Stimulated activated CD8-positive, alpha-beta memory T cell treated with anti-CD3 and anti-CD28 coated beads, Interleukin-15, amount 100 ng/mL, for 4 hours (primary cell): ENCODE results near the gene E2F4.

Source experiments
- DNase-seq, 2 donors: peaks; one replicate each; pipeline ENCODE4 v3.0.0-alpha.2; 2020; ENCODE audit warnings: low read depth in 2 of 2

Gene E2F4

DNA sequence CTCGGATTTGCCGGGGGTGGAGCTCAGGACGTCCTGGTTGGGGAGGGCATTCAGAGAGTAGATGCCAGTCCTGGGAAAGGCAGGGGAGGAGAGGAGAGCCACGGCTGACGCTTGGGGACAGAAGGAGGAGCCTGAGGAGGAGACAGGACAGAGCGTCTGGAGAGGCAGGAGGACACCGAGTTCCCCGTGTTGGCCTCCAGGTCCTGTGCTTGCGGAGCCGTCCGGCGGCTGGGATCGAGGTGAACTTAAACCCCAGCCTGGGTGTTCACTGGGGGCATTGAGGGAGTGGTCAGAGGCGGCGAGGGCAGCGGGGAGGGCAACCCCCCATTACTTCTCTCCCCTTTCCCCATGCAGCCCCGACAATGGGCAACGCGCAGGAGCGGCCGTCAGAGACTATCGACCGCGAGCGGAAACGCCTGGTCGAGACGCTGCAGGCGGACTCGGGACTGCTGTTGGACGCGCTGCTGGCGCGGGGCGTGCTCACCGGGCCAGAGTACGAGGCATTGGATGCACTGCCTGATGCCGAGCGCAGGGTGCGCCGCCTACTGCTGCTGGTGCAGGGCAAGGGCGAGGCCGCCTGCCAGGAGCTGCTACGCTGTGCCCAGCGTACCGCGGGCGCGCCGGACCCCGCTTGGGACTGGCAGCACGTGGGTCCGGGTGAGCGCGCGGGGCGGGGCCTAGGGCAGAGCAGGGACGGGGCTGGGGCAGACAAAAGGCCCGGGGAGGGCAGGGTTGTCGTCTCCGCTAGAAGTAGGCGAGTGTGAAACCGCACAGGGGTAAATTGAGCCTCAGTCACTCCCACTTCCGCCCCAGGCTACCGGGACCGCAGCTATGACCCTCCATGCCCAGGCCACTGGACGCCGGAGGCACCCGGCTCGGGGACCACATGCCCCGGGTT, 17.9 kb upstream of the E2F4 start:
- DNase-seq = no peak

DNA sequence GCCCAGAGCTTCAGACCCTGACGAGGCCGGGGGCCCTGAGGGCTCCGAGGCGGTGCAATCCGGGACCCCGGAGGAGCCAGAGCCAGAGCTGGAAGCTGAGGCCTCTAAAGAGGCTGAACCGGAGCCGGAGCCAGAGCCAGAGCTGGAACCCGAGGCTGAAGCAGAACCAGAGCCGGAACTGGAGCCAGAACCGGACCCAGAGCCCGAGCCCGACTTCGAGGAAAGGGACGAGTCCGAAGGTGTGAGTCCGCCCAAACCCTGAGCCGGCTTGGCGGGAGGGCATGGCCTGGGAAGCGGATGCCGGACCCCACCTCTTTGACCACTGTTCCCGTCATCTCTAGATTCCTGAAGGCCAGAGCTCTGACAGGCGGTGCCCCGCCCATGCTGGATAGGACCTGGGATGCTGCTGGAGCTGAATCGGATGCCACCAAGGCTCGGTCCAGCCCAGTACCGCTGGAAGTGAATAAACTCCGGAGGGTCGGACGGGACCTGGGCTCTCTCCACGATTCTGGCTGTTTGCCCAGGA, 17.2 kb upstream of the E2F4 start:
- no peak for DNase-seq

DNA sequence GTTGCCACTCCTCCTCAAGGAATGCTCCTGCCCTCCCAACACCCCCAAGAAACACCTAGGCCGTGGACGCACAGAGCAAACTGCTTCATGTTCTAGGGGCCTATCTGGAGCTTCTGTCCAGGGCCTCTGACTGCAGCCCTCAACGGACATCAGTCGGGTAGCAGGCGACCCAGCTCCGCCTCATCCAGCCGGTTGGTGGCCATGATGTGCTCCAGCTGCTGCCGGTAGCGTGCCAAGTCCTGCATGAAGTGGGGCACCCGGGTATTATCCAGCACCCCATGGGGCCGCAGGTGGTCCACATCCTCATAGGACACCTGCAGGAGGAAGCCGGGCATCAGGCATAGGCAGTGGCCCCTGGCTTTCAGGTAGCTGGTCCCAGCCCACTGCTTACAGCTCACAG, 15.3 kb upstream of the E2F4 start:
- DNase-seq = no peak

DNA sequence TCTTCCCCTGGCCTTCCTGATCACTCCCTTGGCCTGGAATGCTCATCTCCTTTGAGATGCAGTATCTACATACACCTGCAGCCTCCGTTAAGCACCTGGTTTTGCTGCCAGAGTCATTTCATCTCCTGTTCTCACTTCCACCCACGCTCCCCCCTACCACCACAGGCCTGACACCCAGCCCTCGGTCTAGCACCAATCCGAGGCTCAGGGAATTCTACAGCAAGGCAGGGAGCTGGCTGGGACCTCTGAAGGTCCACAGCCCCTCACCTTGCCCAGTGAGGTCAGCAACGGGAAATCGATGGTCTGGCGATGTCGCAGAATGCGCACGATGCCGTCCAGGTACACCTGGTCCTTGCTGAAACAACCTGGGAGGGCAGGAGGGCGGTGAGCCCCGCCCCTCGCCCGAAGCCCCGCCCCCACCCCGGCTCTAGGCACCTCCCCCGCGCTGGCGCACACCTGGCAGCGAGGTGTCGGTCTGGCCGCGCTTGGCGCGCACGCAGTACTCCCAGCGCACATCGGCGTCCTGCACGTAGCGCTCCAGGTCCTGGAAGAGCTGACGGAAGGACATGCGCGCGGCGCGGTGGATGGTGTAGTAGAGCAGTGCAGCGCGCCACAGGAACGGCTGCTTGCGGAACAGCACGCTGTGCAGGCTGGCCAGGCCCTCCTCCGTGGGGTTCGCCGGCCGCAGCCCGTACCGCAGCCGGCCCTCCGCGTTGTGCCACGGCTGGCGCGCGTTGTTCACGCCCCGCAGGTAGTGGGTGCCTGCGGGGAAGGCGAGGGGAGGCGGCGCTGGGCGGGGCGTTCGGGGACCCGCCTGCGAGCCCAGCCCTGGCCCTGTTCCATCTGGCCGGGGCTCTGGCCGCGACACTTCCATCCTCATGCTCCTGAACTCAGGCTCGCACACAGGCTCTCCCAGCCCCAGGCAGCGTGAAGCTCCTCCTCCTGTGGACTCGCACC, 13.9 kb upstream of the E2F4 start:
- DNase-seq = no peak

DNA sequence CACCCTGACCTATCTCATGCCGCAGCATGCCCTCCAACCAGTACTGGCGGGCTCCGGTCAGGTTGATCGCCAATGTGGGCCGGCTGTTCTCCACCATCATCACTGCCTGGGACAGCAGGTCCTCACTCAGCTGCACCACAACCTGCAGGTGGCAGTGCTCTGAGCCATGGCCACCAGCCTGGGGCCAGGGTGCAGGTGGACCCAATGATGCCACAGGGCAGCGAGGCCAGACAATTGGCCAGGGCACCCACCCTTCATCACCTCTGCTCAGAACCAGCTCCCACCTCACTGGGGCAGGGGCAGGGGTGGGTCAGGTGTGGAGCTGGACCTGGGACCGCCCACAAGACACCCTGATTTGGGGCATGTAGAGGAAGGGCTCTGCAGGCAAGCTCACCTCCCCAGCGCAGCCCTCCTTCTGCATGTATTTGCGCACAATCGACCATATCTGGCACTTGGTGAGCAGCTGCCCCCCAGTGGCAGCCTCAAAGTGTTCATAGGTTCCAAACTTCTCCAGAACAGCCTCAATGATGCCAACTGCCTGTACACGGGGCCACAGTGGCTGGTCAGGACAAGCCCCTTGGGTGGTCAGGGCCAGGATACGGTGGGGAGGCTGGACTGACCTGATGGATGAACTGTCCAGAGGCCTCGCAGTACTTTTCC, 12.4 kb upstream of the E2F4 start:
- no peak for DNase-seq

DNA sequence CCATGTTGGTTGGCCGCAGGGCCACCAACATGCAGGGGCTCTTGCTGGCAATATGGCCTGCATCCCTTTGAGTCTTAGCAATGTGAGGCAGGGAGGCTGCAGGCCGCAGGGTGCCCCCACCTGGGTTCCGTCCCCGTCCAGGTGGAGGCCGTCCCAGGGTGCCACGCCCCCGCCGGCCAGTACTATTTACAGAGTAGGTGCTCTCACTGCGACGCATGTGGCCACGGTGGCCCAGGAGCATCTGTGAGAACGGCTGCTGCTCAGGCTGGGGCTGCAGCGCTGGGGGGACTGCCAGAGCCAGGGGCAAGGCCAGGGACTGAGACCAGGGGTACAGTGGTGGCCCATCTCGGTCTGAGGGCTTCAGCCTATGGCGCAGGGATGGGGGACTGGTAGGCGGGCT, 11.8 kb upstream of the E2F4 start:
- DNase-seq = no peak

DNA sequence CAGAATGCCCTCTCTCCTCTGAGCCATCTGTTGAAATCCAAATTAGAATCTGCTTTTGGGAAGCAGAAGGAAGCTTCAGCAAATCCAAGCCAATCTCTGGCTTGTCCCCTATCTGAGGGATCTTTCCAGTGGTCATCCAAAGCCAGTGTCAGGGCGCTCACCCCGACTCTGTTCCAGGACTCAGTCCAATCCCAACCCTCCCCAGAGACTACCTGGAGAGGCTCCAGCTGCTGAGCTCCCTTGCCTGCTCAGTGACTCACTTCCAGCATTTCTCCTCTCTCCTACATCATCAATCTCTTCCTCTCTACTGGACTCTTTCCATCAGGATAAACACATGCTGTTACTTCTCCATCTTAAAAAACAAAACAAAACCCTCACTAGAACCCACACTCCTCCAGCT, 10.6 kb upstream of the E2F4 start:
- DNase-seq = no peak

DNA sequence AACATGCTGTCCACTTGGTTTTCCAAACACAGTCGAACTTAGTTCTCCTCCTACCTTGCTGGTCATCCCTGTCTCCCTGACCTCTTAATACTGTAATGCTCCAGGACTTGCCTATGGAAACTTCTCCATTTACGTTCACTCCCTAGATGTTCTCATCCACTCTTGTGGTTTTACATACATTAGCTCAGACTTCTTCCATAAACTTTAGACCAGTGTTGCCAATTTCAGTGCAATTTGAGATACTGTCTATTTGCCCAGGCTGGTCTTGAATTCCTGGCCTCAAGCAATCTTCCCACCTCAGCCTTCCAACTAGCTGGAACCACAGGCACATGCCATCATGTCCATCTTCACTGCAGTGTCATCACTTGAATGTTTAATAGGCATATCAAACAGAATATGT, 9.7 kb upstream of the E2F4 start:
- no peak for DNase-seq

DNA sequence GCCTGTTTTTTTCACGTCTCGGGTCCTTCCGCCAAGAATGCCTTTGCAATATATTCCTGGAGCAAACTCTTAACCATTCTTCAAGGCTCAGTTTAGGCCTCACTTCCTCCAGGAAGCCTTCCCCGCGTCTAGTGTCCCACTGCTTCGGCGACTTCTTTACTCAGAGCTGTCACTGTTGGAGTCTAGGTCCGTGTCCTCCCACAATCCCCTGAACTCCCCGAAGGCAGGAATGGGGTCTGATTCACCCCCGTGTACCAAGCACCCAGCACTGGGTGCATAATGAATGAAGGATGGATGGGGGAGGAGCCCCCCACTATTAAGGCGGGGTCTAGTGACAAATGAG, 8.7 kb upstream of the E2F4 start:
- DNase-seq = no peak

DNA sequence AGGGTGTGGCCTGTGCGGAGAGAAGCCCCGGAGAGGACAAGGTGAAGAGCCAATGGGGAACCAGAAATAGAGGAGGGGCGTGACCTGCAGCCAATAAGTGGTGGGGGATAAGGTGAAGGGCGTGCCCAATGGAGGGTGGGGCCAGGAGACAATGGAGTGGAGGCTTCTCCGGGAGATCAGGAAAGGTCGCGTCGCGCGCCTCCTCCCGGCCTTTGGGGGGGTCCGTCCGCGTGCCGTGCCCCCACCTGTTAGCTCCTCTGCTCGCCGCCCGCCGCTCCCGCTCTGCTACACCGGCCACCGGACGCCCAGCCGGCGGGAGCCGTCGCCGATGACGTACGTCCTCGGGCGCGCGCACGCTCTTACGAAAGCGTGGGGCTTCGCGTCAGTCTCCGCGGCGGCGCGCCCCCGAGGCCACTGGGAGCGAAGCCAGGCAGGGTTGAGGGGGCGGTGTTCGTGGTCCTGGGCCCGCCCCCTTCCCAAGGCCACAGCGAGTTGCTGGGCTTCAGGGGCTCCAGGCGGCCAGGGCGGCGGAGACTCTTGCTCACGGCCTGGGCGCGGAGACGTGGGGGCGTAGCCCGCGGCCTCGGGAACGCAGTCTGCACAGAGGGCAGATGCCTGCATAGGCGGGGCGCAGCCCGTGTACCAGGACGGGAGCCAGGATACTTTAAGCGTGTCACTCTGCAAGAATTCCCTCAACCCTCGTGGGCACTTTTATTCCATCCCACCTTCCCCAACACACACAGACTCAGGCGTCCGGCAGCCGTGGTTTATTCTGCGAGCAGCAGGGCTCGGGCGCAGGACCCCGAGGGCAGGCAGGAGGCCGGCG, 8.1 kb upstream of the E2F4 start, which contains the start of gene MATCAP1:
MATCAP1 (minus strand) TSS at position 337 of the 826 bp plus-strand sequence. CDS start 3,353 bp downstream, outside the sequence.
- DNase-seq = peak; percentile 78 to 91

DNA sequence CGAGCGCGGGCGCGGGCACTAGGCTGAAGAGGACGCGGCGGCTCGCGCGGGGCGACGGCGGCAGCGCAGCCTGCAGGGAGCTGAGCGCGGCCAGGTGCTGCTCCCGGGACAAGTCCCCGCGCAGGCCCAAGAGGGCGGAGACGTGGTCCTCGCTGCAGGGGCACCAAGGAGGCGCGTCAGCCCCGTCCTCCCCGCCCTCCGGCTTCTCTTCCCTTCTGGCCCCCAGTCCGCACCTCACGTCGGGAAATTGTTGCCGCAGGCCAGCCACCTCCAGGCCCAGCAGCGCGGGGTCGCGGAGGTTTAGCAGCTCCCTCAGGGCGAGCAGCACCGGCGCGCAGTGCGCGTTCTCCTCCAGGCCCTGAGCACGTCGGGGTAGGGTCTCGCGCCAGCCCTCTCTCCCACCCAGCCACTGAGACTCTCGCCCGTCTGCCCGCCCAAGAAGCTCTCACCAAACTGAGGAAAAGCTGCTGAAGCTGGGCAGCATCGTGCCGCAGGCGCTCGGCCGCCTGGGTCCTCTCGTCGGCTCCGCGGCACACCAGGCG, 7.4 kb upstream of the E2F4 start:
- DNase-seq = no peak

DNA sequence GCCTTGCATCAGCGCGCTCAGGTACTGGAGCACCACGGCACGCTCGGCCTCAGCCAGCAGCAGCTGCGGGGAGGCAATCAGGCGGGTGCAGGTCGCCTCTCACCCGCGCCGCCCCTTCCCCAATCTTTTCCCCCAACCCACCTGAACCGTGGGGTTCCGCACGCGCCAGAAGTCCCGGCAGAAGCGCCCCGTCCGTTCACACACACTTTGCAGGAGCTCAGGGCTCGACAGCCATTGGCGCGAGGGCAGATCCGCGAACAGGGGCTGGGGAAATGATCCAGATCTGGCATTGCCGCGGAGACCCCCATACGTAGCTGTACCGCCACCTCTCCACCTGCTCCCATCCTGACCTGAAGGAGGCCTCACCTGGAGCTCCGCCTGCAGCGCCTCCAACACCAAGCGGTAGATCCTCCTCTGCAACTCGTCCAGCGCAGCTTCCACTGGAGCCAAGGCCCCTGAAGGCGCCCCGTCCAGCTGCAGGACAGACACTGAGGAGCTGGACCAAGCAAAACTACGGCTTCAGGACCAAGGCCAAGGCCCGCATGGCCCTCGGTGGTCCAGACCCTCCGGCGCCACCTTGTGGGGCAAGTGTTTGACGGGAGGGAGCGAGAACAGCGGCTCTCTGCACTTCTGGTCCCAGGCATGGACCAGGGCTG, 6.8 kb upstream of the E2F4 start:
- peak; percentile 53 to 60 for DNase-seq

DNA sequence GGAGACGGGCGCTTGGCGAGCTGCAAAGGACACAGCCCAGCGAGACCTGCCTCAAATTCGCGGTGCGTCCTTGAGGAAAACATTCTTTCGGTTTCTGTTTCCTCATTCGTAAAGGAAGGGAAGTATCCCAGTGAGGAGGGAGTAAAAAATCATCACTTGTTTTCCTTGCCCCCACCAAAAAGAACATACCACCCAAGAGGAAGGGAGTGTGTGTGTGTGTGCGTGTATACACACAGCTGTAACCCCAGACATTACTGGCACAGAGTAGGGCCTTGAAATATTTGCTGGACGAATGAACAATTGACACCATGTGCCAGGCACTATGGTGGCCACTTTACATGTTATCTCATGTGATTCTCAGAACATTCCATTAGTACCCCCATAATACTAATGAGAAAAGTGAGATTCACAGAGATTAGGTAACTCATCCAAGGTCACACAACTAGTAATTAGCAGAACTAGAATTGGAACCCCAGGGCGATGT, 6.3 kb upstream of the E2F4 start:
- DNase-seq = no peak

DNA sequence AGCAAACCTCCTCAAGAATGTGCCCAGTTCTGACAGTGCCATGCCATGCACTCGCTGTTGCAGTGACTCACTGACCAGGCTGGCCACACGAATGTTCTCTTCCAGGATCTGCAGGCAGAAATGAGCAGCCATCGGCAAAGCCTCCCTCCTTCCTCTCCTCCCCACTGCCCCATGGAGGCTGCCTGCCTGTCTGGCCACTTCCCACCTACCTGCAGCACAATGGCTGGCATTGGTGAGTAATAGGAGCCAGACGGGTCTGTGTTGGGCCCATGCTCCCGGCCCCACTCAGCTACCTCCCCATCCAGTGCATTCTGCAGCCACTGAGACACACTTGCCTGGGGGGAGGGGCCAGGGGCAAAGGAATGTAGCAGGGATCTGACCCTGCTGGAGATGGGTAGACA, 5.4 kb upstream of the E2F4 start:
- DNase-seq = no peak

DNA sequence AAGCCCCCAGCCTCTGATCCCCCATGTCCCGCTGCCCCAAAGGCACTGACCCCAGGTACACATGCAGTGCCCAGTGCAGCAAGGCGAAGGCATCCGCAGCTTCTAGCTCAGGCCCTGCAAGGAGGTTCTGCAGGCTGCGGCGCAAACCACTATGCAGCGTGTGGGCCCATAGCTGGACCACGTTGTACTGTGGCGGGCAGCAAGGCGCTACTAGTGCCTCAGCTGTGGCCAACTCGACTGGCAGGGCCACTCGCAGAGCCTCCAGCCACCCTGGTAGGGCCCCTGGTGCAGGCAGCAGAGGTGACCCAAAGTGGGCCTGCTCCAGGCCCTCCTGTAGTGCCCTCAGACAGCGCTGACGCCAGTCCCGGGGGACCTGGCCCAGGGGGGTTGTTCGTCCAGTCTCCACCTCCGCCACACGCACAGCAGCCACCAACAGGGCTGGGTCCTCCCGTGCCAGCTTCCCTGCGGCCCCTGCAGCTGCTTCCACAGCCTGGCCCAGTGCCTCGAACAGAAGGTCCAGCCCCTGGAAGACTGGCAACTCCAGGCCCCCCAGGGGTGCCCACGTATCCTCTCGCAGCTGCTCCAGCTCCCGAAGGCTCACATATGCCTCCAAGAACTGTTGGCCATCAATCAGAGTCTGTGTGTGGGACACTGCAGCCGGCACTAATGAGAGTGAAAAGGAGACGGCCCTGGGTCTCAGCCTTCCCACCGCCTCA, 4.6 kb upstream of the E2F4 start:
- DNase-seq = no peak

DNA sequence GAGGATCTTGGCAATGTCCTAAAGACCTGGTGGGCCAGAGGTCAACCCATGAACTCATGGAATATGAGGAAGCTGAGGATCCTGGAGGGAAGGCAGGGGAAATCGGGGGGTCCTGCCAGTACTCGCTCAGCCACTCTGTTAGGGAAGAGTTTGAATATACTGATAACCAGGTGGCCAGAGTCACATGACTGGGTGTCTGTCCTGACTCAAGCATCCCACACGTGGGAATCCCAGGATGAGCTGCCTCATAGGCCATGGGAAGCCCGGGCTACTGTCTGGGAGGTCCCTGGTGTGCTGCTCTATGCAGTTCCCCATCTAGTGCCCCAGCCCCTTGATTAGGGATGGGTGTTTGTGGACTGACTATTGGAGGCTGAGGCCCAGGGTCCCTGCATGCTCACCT, 3.6 kb upstream of the E2F4 start:
- no peak for DNase-seq

DNA sequence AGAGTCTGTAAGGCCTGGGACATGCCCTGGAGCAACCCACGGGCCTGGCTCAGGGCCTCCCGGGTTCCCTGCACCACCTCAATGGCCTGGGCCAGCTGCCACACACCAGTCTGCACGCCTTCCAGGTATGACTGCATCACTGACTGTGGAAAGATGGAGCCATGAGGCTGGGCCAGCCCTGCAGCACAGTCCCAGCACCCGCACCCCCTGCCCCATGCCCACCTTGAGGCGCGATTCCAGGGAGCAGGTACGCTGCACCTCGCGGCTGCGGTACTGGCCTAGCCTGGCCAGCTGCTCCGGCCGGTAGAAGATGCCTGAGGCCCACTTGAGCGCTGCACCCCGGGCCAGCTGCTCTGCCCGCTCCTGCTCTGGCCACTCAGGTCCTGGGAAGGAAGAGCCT, 3.2 kb upstream of the E2F4 start:
- no peak for DNase-seq

DNA sequence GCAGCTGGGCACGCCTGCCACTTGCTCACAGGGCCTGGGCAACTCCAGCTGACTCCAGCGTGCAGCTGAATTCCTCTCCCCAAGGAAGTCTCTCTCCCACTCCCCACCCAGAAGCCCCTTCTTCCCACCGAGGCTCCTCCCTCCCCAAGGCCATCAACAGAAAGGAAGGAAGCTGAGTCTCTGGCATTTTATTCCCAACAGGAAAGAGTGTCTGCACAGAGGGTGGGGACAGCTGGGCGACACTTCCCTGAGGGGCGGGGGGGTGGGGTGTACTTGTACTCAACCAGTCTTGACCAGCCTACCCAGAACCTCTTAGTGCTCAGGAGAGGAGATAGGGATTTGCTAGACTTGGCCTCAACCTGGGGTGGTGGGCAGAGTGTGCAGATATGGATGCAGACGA, 1.9 kb upstream of the E2F4 start, which contains the start of gene EXOC3L1:
EXOC3L1 (minus strand) TSS at position 96 of the 400 bp plus-strand sequence. CDS start 460 bp downstream, outside the sequence.
- no peak for DNase-seq
